ENCODE data around the gene AMPD3.

The AMPD3 gene

GRCh38 chr11:10504490-10504889, 49.4 kb downstream of the AMPD3 start:
- no peak for TF ChIP-seq CTCF (IDR thresholded peaks at IDR 0.05; ENCODE audit: borderline replicate concordance, insufficient read depth, low read depth, low read length)
- no peak overlapping the region for H3K4me3 ChIP-seq (ENCODE audit: low read depth, low read length)

- no peak for TF ChIP-seq CTCF (IDR thresholded peaks at IDR 0.05; ENCODE audit: borderline replicate concordance, insufficient read depth, low read depth, low read length)
- H3K4me3 ChIP-seq (ENCODE audit: low read depth, low read length), result no peak overlapping the region
Measured at GRCh38 chr11:10505278-10506007, 50.4 kb downstream of the AMPD3 start.

GRCh38 chr11:10506008-10506370, 50.9 kb downstream of the AMPD3 start:
- H3K4me3 ChIP-seq (ENCODE audit: low read depth, low read length), result no peak overlapping the region
- TF ChIP-seq CTCF (IDR thresholded peaks at IDR 0.05; ENCODE audit: borderline replicate concordance, insufficient read depth, low read depth, low read length), result no peak

- no peak for TF ChIP-seq CTCF (IDR thresholded peaks at IDR 0.05; ENCODE audit: borderline replicate concordance, insufficient read depth, low read depth, low read length)
- no peak overlapping the region for H3K4me3 ChIP-seq (ENCODE audit: low read depth, low read length)
Measured at GRCh38 chr11:10511181-10511621, 56.1 kb downstream of the AMPD3 start.

GRCh38 chr11:10514202-10514601, 59.1 kb downstream of the AMPD3 start:
- TF ChIP-seq CTCF (IDR thresholded peaks at IDR 0.05; ENCODE audit: borderline replicate concordance, insufficient read depth, low read depth, low read length), result no peak

GRCh38 chr11:10514709-10515108, 59.6 kb downstream of the AMPD3 start:
- TF ChIP-seq CTCF (IDR thresholded peaks at IDR 0.05; ENCODE audit: borderline replicate concordance, insufficient read depth, low read depth, low read length), result no peak
- H3K4me3 ChIP-seq (ENCODE audit: low read depth, low read length), result no peak overlapping the region

More at GRCh38 chr11:10514202-10514601, 59.1 kb downstream of the AMPD3 start:
- no peak overlapping the region for H3K4me3 ChIP-seq (ENCODE audit: low read depth, low read length)

GRCh38 chr11:10515418-10515817, 60.4 kb downstream of the AMPD3 start:
- no peak overlapping the region for H3K4me3 ChIP-seq (ENCODE audit: low read depth, low read length)
- TF ChIP-seq CTCF (IDR thresholded peaks at IDR 0.05; ENCODE audit: borderline replicate concordance, insufficient read depth, low read depth, low read length), result no peak

Data from GM12875 (cell line).